ENCODE measurements around the gene CRIP2.

Gene CRIP2

DNA sequence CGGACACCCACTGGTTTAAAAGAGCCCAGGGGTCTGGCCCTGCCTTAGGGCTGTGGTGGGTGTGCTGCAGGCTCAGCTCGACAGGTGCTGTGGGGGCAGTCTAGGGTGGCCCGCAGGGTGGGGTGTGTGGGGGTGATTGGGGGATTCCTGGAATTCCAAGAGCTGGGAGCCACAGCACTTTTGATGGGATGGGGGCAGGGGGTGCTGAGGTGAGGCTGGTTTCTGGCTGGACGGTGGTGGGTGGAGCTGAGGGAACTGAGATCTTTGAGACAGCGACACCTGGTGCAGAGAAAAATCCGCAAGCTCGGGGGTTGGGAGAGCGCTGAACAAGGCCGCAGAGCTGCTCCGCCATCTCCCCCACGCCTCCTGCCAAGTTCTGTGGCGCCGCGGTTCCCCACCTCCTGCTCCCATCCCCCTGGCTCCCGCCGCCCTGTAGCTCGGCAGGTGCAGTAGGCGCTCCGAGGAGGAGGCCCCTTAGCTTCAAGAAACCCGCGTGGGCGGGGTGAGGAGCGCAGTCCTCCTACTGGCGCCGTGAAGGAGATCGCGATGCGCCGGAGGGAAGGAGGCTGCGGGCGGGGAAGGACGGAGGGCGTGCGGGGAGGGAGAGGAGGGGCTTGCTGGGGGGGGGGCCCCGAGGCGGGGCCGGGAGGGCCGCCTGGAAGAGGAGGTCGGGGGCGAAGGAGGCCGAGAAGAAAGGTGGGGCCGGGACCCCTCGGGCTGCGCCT is 15.1 kb downstream of the CRIP2 start:
- peak; percentile 88 for DNase-seq

DNA sequence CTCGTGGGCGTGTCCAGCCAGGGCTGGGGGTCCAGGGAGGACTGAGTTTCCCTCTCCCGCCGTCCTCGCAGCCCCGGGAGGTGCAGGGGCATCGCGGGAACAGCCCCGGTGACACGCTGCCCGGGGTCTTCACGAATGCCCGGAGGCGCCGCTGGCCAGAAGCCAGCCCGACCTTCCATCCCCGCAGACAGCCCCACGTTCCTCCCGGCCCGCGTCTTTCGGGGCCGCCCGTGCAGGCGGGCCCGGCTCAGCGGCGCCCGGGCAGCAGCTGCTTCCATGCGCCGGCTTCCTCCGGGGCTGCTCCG is 15.6 kb downstream of the CRIP2 start:
- no peak for DNase-seq

DNA sequence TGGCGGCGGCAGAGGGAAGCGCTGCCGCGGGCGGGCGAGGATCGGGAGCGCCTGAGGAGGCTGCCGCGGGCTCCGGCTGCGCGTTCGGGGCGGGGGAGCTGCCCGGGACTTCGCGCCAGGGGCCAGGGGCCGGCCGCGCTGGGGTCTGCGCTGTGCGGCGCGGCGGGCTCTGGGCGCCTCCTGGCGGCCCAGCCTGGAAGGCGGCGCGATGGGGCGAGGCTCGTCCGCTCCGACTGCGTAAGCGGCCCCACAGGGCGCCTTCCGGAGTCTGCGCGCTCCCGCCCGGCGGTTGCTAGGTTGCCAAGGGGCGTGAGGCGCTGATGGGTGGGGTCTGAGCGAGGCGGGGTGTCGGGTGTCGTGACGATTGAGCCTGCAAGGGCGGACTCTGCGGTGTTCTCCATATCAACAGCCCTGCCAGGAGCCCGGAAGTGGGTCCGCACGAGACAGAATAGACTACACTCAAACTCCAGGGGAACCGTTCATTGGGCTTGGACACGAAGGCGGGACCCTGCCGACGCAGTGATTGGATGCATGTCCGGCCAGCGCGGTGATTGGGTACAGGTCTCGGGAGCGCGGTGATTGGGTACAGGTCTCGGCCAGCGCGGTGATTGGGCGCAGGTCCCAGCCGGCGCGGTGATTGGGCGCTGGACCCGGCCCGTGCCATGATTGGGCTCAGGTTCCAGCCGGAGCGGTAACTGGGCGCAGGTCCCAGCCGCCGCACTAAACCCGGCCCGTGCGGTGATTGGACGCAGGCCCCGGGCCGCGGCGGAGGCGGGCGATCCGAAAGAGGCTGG is 16.1 kb downstream of the CRIP2 start, which contains the start of gene TEDC1:
Gene TEDC1 (plus strand): TSS at position 675 of the 794 bp plus-strand sequence. CDS start 130 bp downstream, outside the sequence.
- peak; percentile 99 for DNase-seq

DNA sequence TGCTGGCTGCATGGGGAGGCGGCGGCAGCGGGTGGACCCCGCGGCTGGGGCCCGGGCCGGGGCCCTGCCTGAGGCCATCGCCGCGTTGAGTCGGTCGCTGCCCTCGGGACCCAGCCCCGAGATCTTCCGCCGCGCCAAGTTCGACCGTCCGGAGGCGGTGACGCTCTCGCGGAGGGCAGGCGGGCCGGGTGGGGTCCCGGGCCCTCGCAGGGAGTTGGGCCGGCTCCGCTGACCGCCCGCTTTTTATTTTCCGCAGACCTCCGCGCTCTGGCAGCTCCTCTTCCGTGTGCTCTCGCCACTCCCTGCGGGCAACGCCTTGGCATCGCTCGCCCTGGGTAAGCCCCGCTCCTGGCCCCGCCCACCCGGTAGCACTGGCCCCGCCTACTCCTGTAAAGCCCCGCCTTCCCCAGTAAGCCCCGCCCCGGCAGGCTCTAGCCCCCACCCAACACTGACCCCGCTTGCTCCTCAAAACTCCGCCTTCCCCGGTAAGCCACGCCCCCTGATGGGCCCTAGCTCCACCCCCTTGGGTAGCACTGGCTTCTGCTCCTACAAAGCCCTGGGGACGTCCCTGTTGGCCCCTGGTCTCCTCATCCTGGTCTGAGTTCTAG is 16.8 kb downstream of the CRIP2 start:
- DNase-seq, result peak; percentile 79

DNA sequence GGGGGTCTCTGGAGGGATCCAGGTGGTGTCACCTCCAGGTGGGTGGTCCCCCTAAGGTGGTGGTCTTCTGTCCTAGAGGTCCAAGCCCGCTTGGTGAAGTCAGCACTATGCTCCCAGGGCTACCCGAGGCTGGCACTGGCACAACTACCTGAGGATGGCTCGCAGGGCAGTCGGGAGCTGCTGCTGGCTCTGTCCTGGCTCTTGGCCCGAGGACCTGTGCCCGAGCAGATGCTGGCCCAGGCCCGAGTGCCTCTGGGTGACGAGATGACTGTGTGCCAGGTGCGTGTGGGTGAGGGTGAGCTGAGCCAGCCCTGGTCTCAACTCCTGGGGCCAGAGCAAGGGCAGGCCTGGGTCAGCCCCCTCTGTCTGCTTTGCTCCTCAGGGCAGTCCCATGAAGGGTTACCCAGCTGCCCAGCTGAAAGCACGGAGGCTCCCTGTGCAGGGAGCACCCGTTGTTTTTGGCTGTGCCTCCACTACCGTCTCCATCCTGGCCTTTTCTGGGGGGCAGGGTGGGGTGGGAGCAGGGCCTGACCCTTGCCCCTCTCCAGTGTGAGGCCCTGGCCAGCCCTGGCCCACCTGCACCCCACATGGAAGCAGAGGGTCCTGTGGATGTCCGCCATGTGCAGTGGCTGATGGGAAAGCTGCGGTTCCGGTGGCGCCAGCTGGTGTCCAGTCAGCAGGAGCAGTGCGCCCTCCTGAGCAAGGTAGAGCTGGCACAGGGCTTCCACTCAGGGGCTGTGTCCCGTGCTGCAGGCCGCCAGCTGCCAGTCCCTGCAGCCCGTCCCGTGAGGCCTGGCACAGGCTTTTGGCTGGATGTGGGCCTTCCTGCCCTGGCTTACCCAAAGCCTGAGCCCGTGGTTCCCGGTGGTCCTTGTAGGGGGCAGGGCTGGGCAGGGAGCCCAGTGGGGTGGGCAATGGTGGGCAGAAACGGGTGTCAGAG is 17.7 kb downstream of the CRIP2 start:
- no peak for DNase-seq

DNA sequence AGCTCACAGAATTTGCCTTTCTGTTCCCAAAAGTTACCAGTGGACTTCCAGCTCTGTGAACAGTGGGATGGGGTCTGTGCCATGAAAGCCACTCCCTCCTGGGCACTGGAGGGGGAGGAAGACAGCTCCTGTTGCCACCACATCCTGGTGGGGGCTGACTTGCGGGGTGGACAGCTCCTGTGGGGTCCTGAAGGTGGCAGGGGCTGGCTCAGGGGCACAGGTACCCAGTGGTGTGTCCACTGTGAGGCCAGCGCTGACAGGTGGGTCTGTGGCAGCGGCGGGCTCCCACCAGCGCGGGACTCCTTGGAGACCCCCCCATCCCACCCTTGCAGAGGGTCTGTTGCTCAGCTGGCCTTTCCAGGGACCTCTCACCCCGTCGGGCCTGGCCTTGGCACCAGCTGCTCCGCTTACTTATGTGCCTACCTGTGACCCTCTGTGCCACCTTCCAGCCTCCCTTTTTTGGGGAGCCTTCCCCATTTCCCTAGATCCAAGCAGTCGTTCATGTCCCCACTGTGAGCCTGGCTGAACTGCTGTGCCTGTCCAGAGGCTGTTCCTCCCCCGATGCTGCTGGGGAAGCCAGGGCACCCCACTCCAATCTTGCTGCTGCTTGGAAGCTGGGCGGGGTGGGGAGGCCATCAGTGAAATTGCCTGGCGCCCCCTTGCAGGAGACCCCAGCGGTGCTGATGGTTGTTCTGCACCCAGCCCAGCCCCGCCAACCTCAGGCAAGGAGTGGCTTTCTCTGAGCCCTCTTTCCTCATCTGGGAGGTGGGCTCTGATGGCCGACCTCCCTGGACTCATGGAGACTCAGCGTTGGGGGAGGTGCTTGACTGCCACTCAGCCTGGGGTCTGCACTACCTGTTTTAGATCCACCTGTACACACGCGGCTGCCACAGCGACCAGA is 18.6 kb downstream of the CRIP2 start:
- no peak for DNase-seq

DNA sequence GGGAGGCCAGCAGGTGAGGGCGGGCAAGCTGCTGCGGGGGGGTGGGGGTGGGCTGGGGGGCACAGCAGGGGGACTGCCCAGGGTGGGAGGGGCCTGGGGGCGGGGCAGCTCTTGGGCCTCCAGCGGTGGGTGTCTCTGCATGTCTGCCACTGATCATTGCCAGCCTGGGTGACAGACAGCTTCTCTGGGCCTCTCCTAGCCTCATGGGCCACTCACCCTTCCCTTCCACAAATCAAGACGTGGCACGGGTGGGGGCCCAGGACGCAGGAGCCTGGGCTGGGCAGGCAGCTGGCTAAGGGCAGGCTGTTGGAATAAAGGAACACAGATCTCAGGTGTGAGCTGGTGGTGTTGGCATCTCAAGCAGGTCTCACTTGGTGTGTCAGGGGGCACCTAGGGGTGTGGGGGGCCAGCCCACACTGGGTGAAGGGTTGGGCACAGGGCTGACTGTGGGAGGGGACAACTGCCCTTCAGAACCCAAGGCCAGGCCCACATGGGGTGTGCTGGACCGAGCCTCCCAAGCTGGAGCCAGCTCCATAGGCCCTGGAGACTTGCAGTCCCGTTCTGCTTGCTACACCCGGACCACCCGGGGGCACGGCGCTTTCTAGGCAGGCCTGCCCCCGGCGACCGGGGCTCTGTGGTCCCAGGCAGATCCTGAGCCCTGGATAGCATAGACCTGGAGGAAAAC is 19.4 kb downstream of the CRIP2 start:
- DNase-seq, result no peak

DNA sequence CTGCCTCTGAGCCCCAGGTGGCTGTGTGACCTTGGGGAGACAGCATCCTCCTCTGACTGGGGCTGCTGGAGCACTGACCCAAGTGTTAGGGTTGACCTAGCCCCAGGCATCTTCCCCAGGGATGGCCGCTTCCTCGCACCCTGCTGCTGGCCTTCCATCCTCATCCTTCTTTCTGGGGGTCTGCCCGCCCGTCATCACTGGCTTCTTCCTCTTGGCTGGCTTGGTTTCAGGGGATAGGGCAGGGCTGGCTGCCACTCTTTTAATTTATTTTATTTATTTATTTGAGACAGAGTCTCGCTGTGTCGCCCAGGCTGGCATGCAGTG is 19.9 kb downstream of the CRIP2 start:
- DNase-seq, result no peak

DNA sequence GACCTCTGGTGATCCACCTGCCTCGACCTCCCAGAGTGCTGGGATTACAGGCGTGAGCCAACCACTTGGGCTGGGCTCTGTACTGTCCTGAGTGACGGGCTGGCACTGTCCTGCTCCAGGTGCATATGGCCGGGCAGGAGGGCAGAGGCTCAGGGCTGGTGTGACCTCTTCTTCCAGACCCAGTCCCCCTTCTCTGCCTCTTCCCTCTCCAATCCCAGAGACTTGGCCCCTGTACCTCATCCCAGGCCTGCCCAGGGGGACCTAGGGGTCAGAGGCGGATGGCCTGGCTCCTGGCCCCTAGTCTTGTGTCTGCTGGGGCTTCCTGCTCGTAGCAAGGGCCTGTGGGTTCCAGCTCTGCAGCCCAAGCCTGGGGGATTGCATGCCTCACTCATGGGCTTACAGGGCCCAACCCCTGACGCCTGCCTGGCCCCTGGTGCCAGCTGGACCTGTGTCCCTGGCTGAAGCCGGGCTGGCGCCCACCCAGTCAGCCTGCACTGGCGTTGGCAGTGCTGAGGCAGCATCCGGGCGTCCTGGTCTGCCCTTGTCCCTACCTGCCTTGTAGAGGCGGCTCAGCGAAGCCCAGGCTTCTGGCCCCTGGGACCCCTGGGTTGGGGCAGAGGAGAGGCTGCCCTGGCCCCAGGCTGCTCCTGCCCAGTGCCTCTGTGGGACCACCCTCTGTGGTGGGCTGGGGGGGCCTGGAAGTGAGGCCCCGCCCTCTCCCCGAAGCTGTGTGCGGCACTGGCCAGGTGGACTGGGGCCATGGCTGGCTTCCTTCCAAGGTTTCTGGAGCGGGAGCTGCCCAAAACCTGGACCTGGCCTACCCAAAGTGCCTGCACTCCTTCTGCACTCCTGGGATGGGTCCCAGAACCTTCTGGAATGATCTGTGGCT is 20.7 kb downstream of the CRIP2 start:
- DNase-seq, result no peak

DNA sequence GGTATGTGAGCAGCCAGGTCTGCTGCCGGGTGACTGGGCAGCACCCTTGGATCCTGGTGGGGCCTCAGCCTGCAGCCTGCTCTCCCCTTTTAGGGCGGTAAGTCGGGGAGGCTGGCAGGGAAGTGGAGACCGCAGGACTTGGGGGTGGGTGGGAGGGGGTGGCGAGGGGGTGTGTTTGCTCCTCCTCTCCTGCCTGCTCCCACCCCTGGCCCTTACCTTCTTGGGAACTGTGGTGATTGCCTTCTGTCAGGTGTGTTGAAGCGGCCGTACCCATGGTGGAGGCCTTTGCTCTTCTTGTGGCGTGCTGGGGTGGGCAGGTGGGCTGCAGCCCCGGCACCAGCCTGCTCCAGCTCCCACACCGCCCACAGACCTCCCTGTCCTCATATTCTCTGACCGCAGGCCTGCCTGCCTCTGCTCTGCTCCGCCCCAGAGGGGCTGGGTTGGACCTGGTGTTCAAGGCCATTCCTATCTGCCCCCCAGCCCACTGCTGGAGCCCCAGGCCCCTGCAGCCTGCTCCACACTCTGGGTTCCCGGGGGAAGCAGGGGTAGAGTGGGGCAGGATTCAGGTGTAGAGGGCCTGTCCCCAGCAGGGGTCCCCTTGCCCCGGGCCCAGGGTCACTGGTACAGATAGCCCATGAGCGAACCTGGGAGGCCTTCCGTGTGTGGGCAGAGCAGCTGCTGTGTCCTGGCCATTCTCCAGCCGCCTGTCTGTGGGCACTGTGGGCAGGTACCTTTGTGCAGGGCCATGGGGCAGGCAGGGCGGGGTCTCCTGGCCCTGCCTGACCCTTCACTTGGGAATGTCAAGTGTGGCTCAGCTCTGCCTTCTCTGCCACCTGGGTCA is 21.6 kb downstream of the CRIP2 start:
- DNase-seq, result no peak

DNA sequence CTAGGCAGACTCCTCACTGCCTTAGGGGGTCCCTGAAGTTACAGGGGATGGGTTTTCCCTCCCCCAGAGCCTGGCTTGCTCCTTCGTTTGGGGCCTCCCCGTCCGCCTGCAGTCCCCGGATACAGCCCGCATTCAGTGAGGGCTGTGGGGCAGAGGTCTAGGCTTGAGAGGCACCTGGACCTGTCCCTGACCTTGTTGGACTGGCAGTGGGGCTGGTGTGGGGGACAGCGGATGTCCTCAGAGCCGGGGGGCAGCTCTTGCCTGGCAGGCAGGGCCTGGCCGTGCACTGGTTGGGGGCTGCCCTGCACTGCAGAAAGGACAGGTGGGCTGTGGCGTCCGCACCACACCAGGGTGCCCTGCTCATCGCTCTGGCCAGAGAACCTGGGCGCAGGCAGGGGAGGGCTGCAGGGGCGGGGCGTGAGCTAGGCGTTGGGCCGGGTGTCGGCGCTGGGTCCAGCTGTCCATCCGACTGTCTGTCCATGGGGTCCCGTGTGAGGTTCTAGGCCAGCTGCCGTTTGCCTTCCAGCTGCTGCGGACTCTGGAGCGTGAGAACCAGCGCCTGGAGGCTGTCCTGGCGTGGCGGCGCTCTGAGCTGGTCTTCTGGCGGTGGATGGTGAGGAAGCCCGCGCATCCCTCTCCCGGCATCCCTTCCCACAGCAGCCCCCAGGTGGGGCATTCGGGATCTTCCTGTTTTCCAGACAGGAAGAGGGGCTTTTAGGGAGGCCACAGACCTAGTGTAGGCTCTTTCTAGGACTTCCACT is 22.4 kb downstream of the CRIP2 start:
- DNase-seq, result no peak

DNA sequence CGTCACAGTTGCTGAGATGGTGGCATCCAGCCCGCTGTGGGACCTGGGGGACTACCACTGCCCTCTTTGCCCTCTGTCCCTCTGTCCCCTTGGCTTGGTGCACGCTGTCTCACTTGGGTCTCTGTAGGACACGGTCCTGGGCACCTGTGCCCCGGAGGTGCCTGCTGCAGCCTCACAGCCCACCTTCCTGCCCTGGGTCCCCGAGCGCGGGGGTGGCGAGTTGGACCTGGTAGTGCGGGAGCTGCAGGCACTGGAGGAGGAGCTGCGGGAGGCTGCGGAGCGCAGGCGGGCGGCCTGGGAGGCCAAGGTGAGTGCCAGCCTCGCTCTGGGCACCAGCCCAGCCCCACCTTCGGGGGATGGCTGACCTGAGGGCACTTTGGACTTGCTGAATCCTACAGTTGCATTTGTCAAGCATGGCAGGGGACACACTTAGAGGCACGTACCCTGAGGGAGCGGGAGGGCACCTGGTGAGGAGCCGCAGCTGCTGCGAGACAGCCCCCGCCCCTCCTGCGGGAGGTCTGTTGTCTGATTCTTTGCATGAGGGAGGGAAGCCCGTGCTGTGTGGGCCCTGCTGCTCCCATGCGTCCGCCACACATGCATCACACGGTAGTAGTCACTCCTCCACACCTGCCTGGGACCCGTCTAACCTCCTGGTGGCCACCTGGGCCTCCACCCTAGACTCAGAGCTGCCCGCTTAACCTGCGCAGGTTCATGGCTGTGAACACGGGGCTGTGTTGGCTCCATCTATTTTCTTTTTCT is 23.2 kb downstream of the CRIP2 start:
- DNase-seq, result no peak

DNA sequence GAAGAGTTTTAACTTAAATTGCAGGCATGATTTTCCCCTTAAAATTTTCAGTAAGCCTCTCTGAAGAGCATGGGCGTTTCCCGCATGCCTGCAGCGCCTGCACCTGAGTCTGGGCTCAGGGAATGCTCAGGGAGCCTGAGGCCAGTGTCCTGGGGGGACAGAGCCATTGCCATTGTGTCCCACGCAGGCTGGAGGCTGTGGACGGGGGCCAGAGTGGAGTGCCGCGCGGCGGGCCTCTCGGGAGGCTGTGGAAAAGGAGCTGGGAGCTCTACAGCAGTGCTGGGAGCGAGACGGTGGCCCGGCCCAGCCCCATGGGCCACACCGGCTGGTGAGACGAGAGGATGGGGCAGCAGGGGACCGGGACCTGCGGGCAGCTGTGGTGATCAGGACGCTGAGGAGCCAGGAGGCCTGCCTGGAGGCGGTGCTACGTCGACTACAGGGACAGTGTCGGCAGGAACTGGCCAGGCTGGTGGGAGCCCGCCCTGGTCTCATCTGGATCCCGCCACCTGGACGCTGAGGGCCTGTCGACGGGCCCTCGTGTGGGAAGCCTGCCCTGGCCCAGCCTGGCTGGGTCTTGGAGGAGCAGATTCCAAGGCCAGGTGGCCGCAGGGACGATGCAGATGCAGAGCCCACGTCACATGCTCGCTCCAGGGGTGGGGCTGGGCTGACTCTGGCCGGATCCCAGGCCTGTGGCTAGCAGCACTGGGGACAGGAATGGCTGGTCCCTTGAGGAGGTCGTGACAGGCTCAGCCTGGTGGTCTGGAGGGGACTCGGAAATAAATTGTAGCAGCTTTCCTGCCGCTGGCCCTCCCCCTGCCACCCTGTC is 24.0 kb downstream of the CRIP2 start:
- DNase-seq, result no peak

DNA sequence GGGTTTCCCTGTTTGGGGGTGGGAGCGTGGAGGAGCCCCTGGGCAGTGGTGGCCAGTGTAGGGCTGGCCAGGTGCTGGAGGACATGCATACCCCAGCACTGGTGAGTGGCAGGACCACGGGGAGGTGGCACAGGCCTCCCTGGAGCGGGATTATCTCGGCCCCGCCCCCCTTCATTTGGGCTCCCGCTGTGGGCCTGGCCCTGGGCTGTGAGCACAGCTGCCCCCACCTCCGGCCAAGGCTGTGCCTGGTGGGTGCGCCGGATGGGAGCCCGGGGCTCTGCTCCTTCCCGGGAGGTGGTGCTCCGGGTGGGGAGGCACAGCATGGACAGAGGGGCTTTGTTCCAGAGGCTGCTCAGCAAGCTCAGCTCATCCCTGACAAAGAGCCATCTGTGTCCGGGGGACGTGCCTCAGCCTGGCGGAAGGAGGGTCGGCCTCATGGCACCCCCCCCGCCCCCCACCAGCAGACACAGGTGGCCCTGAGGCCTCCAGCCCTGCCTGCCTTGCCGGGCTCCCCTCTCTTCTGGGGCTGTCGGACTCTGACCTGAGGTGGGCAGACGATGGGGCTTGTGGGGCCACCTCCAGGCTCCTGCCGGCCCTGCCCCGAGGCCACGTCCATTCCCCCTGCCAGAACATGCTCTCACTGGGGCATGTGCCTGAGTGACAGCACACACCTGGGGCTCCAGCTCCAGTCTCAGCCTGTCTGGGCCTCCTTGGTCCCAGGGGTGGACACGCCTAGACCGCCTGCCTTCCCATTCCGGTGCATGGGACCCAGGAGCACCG is 24.8 kb downstream of the CRIP2 start:
- DNase-seq, result no peak

DNA sequence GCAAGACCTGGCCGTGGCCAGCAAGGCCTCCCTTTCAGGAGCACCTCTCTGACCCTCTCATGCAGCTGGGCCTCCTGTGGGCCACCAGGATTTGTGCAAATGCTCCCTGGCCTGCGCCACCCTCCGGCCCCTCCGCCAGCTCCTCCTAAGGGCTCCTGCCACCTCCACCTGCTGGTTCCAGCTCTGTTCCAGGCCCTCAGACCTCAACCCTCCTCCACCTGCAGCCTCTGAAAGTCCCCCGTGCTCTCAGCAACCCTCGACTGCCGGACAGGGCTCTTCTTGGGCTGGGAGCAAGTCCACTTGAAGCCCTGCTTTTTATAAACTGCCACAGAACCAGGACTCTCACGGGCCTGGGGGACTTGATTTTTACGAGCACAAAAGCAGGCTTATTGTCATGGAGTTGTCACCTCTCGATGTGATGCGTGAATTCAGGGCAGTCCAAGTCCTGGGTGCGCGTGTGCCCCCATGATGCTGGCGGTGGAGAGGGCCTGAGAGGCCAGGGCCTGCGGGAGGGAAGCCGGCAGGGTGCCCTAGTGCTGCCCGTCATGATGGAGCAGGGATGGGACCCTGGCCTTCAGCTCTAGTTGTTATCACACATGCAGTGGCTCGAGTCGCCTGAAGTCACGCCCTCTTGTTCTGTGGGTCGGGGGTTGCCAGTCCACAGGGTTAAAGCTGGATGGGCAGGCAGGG is 25.6 kb downstream of the CRIP2 start:
- no peak for DNase-seq

Data from stimulated activated naive CD4-positive, alpha-beta T cell treated with Interleukin-2 at 50 U/mL for 16 hours (primary cell).